GM12891 (cell line): ENCODE results near the gene NHS.

ENCODE experiments used
- POLR2A ChIP-seq: IDR thresholded peaks from 2 replicates; pipeline ENCODE4 v1.6.1; 2011; ENCODE audit warnings: low read depth, low read length, control low read depth
- POLR2AphosphoS5 ChIP-seq: IDR thresholded peaks from 2 replicates; pipeline ENCODE4 v1.6.1; 2011; ENCODE audit warnings: low read depth, low read length, control low read depth

- TF ChIP-seq POLR2AphosphoS5 (no peak), POLR2A (no peak)
These were observed 305.9 kb downstream of the NHS start for GRCh38 chrX:17680732-17681413.
